Dedifferentiated amniotic fluid mesenchymal stem cell (primary cell): ENCODE data around the gene TRIM44.

Experiments used
- DNase-seq: peaks from one replicate; pipeline ENCODE4 v3.0.0-alpha.2; 2016; ENCODE audit errors: extremely low spot score

TRIM44 gene

GRCh38 chr11:35791088-35791958 lies 128.7 kb downstream of the TRIM44 start:
- no peak for DNase-seq

GRCh38 chr11:35792148-35792845 lies 129.7 kb downstream of the TRIM44 start:
- DNase-seq: no peak

GRCh38 chr11:35792846-35793192 lies 130.2 kb downstream of the TRIM44 start:
- DNase-seq: no peak

- DNase-seq: no peak
Measured at GRCh38 chr11:35794333-35794732, 131.8 kb downstream of the TRIM44 start.

GRCh38 chr11:35794850-35795249 lies 132.3 kb downstream of the TRIM44 start:
- peak; percentile 78 for DNase-seq

GRCh38 chr11:35796562-35796961 lies 134.0 kb downstream of the TRIM44 start:
- peak; percentile 63 for DNase-seq

- no peak for DNase-seq
Measured at GRCh38 chr11:35798423-35798822, 135.8 kb downstream of the TRIM44 start.

GRCh38 chr11:35798983-35799382 lies 136.4 kb downstream of the TRIM44 start:
- no peak for DNase-seq

- no peak for DNase-seq
Measured at GRCh38 chr11:35799655-35800054, 137.1 kb downstream of the TRIM44 start.

GRCh38 chr11:35800970-35801953 lies 138.7 kb downstream of the TRIM44 start:
- DNase-seq: no peak

- no peak for DNase-seq
Measured at GRCh38 chr11:35802221-35802620, 139.6 kb downstream of the TRIM44 start.

- no peak for DNase-seq
Measured at GRCh38 chr11:35802672-35803071, 140.1 kb downstream of the TRIM44 start.

GRCh38 chr11:35803115-35803514 lies 140.5 kb downstream of the TRIM44 start:
- DNase-seq: no peak

GRCh38 chr11:35804451-35805040 lies 142.0 kb downstream of the TRIM44 start:
- DNase-seq: no peak

- no peak for DNase-seq
Measured at GRCh38 chr11:35809561-35809960, 147.0 kb downstream of the TRIM44 start.

GRCh38 chr11:35810045-35810645 lies 147.6 kb downstream of the TRIM44 start:
- no peak for DNase-seq

GRCh38 chr11:35811783-35812182 lies 149.2 kb downstream of the TRIM44 start:
- DNase-seq: no peak

GRCh38 chr11:35812828-35813227 lies 150.3 kb downstream of the TRIM44 start:
- no peak for DNase-seq

GRCh38 chr11:35814081-35814695 lies 151.6 kb downstream of the TRIM44 start:
- DNase-seq: no peak

GRCh38 chr11:35814720-35815305 lies 152.2 kb downstream of the TRIM44 start:
- no peak for DNase-seq
